Uterus (tissue), 2 donors: ENCODE data around the gene BRINP2.

Source experiments
- CTCF ChIP-seq, 4 experiments: fragments of 200-600 bp in 2 of 4; fragments of 450-650 bp in 2 of 4; sonication (generic) in 2 of 4; IDR thresholded peaks; one replicate each; pipeline ENCODE4 v1.5.1; 2016 to 2019; ENCODE audit warnings: antibody characterized with exemption in 4 of 4, mild to moderate bottlenecking in 2 of 4, moderate library complexity in 1 of 4
- POLR2A ChIP-seq, 2 donors: fragments of 450-650 bp; IDR thresholded peaks; one replicate each; pipeline ENCODE4 v1.6.1; 2016; ENCODE audit warnings: antibody characterized with exemption in 2 of 2, mild to moderate bottlenecking in 1 of 2, moderate library complexity in 1 of 2

- TF ChIP-seq CTCF (IDR thresholded peaks at IDR 0.05) (no peak), POLR2A (IDR thresholded peaks at IDR 0.05) (no peak)
Observed at GRCh38 chr1:177287994-177288393, 117.2 kb downstream of the BRINP2 start.
